ENCODE measurements around the gene IER5L.

DNA sequence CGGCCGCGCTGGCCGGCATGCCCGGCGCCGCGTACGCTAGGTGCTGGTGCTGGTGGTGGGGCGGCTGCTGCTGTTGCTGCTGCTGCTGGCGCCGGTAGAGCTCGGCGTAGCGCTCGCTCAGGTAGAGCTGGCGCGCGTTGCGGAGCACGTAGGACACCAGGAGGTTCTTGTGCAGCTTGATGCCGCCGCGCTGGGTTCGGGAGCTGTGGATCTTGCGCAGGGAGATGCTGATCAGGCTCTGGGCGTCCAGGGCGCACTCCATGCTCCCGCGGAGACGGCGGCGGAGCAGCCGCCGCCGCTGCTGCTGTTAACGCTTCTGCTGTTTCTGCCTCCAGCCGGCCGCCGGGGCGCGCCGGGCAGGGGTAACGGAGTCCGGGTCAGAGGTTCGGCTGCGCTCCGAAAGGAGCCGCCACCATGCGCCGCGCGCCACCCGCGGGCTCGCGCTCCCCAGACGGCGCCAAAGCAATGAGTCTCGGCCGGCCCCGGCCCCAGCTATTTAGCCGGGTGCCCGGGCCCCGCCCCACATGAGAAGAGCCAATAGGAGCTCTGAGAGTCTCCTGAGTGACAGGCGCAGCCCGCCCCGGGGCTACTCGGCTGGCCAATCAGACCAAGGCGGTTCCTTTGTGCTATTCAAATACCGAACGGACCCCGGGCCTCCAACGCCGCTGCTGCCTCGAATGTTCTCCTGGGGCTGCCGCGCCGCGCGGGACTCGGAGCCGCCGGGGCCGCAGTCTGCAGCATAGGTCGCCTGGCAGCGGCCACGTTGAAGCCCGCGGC lies at the start of gene IER5L:
- no peak for TF ChIP-seq EP300 (IDR thresholded peaks at IDR 0.05)
- TF ChIP-seq POLR2A (IDR thresholded peaks at IDR 0.05) = peak; percentile 95

All from ovary (tissue), 1 donor.